Activated naive CD4-positive, alpha-beta T cell treated with anti-CD3 and anti-CD28 coated beads, Interleukin-2, amount 10 ng/mL, durations not matched to agents 7 days and 5 days (primary cell): ENCODE results near the gene RASAL2.

Source experiments
- CTCF ChIA-PET: fragments of 350-600 bp; sonication (Branson Sonifier 250); formaldehyde crosslinking; loops from one replicate; lab custom pipeline; 2021; ENCODE audit warnings: antibody characterized with exemption; lab: Charles Lee
- DNase-seq: peaks from one replicate; pipeline ENCODE4 v3.0.0-alpha.2; 2020
- H3K27ac Mint-ChIP-seq: one replicate; pipeline ENCODE4 v1.8.0; 2021; ENCODE audit warnings: mild to moderate bottlenecking, moderate library complexity, mixed read lengths
- H3K27me3 Mint-ChIP-seq: one replicate; pipeline ENCODE4 v1.8.0; 2021; ENCODE audit warnings: mild to moderate bottlenecking, mixed read lengths
- H3K36me3 Mint-ChIP-seq: one replicate; pipeline ENCODE4 v1.8.0; 2021; ENCODE audit warnings: mixed read lengths
- H3K4me1 Mint-ChIP-seq: one replicate; pipeline ENCODE4 v1.8.0; 2021; ENCODE audit warnings: mixed read lengths
- H3K4me3 Mint-ChIP-seq: one replicate; pipeline ENCODE4 v1.8.0; 2021; ENCODE audit warnings: mild to moderate bottlenecking, moderate library complexity, mixed read lengths
- H3K9me3 Mint-ChIP-seq: one replicate; pipeline ENCODE4 v1.8.0; 2021; ENCODE audit warnings: mixed read lengths

RASAL2 gene

DNA sequence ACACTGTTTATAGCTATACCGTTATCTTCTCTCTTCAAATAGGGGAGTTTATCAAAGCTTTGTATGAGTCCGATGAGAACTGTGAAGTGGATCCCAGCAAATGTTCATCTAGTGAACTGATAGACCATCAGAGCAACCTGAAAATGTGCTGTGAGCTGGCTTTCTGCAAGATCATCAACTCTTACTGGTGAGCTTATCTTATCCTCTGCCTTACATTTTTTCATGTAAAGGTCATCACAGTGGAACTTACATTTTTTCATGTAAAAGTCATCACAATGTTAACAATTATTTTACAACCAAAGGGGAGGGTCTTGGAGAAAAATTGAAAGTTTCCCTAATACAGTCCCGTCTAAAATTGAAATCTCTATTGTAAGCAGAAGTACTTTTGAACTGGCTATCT, 357.6 kb downstream of the RASAL2 start:
- Mint-ChIP-seq H3K4me1 (no peaks in the 10 kb centered on the region), H3K36me3 (no peaks in the 10 kb centered on the region), H3K9me3 (no peaks in the 10 kb centered on the region), H3K27ac (no peak overlapping the region), H3K4me3 (no peak overlapping the region), H3K27me3 (no peaks in the 10 kb centered on the region)
- DNase-seq: no peak
- CTCF ChIA-PET: no interaction called here

DNA sequence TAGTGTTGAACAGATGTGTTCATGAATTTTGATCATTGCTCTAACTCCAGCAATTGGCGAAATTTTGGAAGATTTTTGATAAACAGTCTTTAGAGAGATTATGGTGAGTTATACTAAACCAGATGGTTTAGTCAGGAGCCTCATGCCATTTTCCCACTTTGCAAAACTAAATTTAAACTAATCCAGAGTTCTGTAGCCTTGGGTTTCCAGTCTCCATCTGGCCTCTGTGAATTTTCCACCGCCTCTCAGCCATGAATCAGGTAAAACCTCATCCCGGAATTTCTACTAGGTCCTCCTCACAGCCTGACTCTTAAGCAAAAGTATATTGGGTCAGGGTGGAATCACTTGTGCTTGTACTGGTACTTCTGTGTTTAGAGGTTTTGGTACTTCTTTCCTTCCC, 358.1 kb downstream of the RASAL2 start:
- CTCF ChIA-PET: no interaction called here
- no peaks in the 10 kb centered on the region for H3K4me1 Mint-ChIP-seq
- no peak overlapping the region for H3K27ac Mint-ChIP-seq
- H3K27me3 Mint-ChIP-seq: no peaks in the 10 kb centered on the region
- DNase-seq: no peak
- H3K36me3 Mint-ChIP-seq: no peaks in the 10 kb centered on the region
- no peak overlapping the region for H3K4me3 Mint-ChIP-seq
- H3K9me3 Mint-ChIP-seq: no peaks in the 10 kb centered on the region

DNA sequence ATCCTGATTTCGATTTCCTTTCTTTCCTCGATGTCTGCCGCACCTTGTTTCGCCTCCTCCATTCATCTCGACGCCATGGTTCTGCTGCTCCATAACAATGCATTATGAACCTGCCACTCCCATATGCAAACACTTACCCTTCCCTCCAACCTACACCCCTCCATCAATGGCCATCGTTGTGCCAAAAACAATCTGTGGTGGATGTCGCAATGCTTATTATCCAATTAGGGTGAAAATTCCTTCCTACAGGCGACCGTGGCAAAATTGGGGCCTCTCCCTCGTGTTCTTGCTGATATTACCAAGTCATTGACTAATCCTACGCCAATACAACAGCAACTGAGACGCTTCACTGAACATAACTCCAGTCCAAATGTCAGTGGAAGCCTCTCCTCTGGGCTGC, 362.6 kb downstream of the RASAL2 start:
- DNase-seq: no peak
- Mint-ChIP-seq H3K4me3 (no peak overlapping the region), H3K9me3 (no peaks in the 10 kb centered on the region), H3K36me3 (no peaks in the 10 kb centered on the region), H3K27me3 (no peaks in the 10 kb centered on the region), H3K4me1 (no peaks in the 10 kb centered on the region), H3K27ac (no peak overlapping the region)
- CTCF ChIA-PET: no interaction called here

DNA sequence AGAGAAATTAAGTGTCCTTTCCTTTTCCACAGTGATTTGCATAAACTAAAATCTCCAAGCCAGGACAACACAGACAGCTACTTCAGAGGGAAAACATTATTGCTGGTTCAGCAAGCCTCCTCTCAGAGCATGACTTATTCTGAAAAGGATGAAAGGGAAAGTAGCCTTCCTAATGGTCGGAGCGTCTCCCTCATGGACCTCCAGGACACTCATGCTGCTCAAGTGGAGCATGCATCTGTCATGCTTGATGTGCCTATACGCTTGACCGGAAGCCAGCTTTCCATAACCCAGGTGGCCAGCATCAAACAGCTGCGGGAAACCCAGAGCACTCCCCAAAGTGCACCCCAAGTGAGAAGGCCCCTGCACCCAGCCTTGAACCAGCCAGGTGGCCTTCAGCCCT, 363.7 kb downstream of the RASAL2 start:
- Mint-ChIP-seq H3K27me3 (no peaks in the 10 kb centered on the region), H3K4me1 (no peaks in the 10 kb centered on the region), H3K27ac (no peak overlapping the region), H3K4me3 (no peak overlapping the region), H3K9me3 (no peaks in the 10 kb centered on the region), H3K36me3 (no peaks in the 10 kb centered on the region)
- CTCF ChIA-PET: no interaction called here
- DNase-seq: no peak

DNA sequence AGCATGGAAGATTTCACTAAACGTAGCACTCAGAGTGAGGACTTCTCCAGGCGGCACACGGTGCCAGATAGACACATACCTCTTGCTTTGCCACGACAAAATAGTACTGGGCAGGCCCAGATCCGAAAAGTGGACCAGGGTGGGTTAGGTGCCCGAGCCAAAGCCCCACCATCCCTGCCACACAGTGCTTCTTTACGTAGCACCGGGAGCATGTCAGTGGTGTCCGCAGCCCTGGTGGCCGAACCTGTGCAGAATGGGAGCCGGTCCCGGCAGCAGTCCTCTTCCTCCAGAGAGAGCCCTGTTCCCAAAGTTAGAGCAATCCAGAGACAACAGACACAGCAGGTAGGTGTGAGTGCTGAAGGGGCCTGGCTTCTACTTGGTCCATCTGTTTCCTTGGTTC, 364.3 kb downstream of the RASAL2 start:
- H3K4me1 Mint-ChIP-seq: no peaks in the 10 kb centered on the region
- H3K36me3 Mint-ChIP-seq: no peaks in the 10 kb centered on the region
- no peak overlapping the region for H3K4me3 Mint-ChIP-seq
- H3K27ac Mint-ChIP-seq: no peak overlapping the region
- DNase-seq: no peak
- H3K9me3 Mint-ChIP-seq: no peaks in the 10 kb centered on the region
- CTCF ChIA-PET: no interaction called here
- H3K27me3 Mint-ChIP-seq: no peaks in the 10 kb centered on the region

DNA sequence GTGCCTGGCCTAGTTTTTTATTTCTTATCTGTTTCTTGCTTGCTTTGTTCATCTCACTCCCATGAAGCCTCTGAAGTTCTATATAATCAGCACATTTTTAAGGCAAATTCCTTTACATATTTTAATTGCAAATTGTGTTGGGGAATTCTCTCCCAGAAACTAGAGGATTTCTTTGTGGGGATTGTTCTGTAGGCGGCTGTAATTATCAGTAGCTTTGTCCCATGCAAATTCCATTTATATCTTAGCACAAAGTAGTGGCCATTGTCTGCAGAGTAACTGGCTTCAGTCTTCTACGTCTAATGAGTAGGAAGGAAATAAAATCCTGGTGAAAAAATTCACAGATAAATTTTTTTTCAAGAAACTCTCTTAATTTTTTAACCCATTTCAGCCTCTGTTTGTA, 367.2 kb downstream of the RASAL2 start:
- CTCF ChIA-PET: no interaction called here
- Mint-ChIP-seq H3K4me3 (no peak overlapping the region), H3K9me3 (no peaks in the 10 kb centered on the region), H3K4me1 (no peaks in the 10 kb centered on the region), H3K27ac (no peak overlapping the region), H3K36me3 (no peaks in the 10 kb centered on the region), H3K27me3 (peaks cover 8% of the 10 kb centered on the region)
- DNase-seq: no peak

DNA sequence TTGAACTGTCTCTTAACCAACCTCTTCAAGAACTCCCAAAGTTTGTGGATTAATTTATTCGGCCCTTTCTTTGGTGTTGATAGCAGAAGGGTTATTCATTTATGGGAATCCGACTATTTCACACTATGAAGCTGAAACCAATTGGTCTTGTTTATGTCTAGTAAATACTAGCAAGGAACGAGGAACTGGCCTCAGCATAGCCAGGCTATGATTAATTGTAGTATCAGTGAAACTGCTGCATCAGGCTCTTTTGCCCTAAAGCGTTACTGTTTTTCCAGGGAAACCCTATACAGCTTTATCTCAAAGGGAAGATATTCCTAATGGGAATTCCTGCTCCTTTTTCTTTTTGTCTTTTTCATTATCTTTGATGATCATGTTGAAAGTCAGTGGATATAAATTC, 367.8 kb downstream of the RASAL2 start:
- CTCF ChIA-PET: no interaction called here
- Mint-ChIP-seq H3K36me3 (no peaks in the 10 kb centered on the region), H3K27ac (no peak overlapping the region), H3K9me3 (no peaks in the 10 kb centered on the region), H3K27me3 (peaks cover 8% of the 10 kb centered on the region), H3K4me3 (no peak overlapping the region), H3K4me1 (no peaks in the 10 kb centered on the region)
- DNase-seq: no peak

DNA sequence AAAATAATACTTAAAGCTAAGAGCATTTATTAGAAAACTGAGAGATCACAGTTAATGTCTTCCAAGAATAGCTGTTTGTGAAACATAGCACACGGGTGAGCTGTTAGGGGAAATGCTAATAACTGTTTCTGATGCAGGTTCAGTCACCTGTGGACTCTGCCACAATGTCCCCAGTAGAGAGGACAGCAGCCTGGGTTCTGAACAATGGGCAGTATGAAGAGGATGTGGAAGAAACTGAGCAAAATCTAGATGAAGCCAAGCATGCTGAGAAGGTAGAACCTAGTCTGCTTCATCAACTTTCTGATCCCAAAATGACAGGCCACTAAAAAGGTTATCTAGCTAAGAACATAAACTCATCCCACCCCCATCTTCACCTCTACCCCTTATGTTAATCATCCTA, 370.2 kb downstream of the RASAL2 start:
- CTCF ChIA-PET: no interaction called here
- peaks cover 8% of the 10 kb centered on the region for H3K27me3 Mint-ChIP-seq
- H3K9me3 Mint-ChIP-seq: no peaks in the 10 kb centered on the region
- H3K4me1 Mint-ChIP-seq: no peaks in the 10 kb centered on the region
- H3K36me3 Mint-ChIP-seq: no peaks in the 10 kb centered on the region
- DNase-seq: no peak
- H3K4me3 Mint-ChIP-seq: no peak overlapping the region
- no peak overlapping the region for H3K27ac Mint-ChIP-seq

DNA sequence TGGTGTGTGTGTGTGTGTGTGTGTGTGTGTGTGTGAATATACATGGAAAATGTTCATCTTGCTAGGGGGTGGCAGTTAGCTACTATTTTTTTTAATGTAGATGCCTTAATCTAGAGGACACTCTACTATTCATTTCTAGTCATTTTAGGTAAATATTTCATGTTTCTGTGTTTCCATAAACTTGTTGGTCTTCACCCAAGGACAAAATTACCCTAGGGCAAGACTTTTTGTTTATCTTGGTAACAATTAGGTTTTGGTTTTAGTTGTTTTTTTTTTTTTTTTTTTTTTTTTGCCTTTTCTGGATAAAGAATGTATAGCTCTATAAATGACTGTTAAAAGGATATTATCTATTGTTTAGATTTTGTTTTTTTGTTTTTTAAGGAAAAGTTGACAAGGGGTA, 370.7 kb downstream of the RASAL2 start:
- H3K9me3 Mint-ChIP-seq: no peaks in the 10 kb centered on the region
- no peaks in the 10 kb centered on the region for H3K4me1 Mint-ChIP-seq
- no peaks in the 10 kb centered on the region for H3K36me3 Mint-ChIP-seq
- H3K4me3 Mint-ChIP-seq: no peak overlapping the region
- peaks cover 8% of the 10 kb centered on the region for H3K27me3 Mint-ChIP-seq
- CTCF ChIA-PET: interaction anchor here (0.6 kb wide), 1 partner anchor 114 kb away, joined by 3 read pairs; no protein-coding TSS in a partner anchor
- H3K27ac Mint-ChIP-seq: no peak overlapping the region
- DNase-seq: no peak

DNA sequence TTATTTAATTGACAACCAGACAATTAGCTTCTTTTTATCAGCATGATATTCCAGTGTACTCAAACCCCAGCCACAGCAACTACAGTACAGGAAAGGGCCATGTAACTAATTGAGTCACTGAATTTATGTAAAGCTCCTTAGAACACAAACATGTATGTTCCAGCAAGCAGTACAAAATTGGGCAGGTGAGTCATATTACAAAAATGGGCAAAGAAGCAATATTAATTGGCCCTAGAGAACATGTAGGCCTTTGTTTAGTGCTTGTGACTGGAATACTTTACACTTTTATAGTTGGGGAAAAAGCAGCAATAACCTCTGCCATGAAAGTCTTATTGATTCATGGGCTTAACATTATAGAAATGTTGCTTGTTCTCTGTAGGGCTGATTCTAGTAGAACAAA, 371.1 kb downstream of the RASAL2 start:
- no peaks in the 10 kb centered on the region for H3K36me3 Mint-ChIP-seq
- H3K27me3 Mint-ChIP-seq: peaks cover 8% of the 10 kb centered on the region
- no peak overlapping the region for H3K27ac Mint-ChIP-seq
- H3K9me3 Mint-ChIP-seq: no peaks in the 10 kb centered on the region
- H3K4me1 Mint-ChIP-seq: no peaks in the 10 kb centered on the region
- H3K4me3 Mint-ChIP-seq: no peak overlapping the region
- CTCF ChIA-PET: interaction anchor here (0.6 kb wide), 1 partner anchor 115 kb away, joined by 3 read pairs; no protein-coding TSS in a partner anchor
- DNase-seq: no peak

DNA sequence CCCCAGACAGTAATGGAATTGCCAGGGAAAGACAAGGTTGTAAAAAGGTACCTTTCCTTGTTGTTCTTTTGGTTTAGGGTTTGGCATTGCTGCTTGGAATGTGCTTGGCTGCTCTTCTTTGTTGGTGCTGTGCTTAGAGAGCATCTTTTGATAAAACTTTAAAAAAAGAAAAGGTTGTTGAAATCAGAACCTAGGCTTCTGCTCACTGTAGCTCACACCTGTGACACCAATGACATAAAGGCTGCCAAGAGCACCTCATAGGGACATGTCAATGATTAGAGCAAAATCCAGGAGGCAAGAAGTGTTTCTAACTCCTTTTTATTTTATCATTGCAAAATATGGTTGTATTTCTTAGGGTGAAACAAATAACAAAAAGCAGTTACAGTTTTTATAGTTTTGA, 373.9 kb downstream of the RASAL2 start:
- no peak for DNase-seq
- Mint-ChIP-seq H3K4me1 (no peaks in the 10 kb centered on the region), H3K36me3 (no peaks in the 10 kb centered on the region), H3K4me3 (no peak overlapping the region), H3K27me3 (peaks cover 11% of the 10 kb centered on the region), H3K9me3 (no peaks in the 10 kb centered on the region), H3K27ac (no peak overlapping the region)
- CTCF ChIA-PET: no interaction called here

DNA sequence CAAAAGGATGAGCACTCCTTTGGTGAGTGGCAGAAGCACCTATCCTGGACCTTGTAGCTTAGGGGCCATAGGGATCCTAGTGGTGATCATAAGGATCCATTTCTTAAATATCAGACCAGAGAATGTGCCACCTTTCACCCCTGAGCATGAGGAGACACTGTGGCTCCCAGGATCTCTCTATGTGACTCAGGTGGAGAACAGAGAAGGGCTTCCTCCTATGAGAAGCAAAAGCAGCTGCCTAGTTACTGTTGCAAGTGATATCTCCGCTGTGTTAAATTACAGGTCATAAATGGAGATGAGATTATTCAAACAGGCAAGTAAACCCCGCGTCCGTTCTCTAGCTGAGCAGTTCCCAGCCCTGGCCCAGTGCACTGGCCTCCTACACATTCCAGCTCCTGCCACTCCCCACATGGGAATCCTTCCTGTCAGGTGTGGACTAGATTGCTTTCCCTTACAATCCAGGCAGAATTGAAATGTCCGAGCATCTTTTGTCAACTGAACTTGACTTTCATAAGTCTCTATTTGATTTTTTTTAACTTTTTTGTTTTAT, 376.6 kb downstream of the RASAL2 start:
- no peaks in the 10 kb centered on the region for H3K4me1 Mint-ChIP-seq
- peaks cover 7% of the 10 kb centered on the region for H3K27me3 Mint-ChIP-seq
- H3K4me3 Mint-ChIP-seq: no peak overlapping the region
- no peak overlapping the region for H3K27ac Mint-ChIP-seq
- H3K9me3 Mint-ChIP-seq: no peaks in the 10 kb centered on the region
- no peak for DNase-seq
- H3K36me3 Mint-ChIP-seq: no peaks in the 10 kb centered on the region
- CTCF ChIA-PET: no interaction called here

DNA sequence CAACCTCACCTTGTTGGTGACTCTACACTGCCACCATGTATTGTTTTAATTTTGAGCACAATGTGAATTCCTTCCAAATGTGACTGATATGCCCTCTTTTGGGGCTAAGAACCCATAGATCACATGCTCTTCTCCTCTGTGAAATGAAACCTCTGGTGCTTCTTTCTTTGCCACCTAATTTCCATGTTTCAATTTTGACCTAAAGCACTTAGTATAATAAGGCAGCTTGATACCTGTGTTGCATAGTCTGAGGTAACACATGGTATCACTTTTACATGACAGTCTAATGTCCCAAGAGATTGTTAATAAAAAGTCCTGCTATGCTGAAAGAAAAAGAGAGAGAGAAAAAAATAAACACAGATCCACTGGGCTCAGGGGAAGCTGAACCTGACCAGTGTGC, 378.6 kb downstream of the RASAL2 start:
- Mint-ChIP-seq H3K27me3 (peaks cover 3% of the 10 kb centered on the region), H3K27ac (no peak overlapping the region), H3K4me1 (no peaks in the 10 kb centered on the region), H3K36me3 (no peaks in the 10 kb centered on the region), H3K9me3 (no peaks in the 10 kb centered on the region), H3K4me3 (no peak overlapping the region)
- CTCF ChIA-PET: interaction anchor here (0.7 kb wide), 1 partner anchor 51 kb away, joined by 3 read pairs; no protein-coding TSS in a partner anchor
- DNase-seq: no peak

DNA sequence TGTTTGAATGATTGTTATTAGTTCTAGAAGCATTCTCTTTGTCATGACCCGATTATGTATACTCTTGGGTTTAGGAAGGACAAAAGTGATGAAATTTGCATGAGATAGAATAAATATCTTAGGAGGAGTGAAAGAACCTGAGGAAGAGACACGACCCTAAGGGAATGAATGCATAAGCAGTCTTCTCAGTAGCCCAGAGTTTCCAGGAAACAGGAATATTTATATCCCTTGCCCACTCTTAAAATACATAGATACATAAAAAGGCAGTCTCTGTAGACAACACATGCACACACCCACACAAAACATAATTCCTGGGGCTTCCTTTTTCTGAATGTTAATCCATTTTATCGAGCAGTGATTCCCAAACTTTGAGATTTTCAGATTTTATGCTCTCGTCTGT, 383.5 kb downstream of the RASAL2 start:
- DNase-seq: no peak
- CTCF ChIA-PET: no interaction called here

DNA sequence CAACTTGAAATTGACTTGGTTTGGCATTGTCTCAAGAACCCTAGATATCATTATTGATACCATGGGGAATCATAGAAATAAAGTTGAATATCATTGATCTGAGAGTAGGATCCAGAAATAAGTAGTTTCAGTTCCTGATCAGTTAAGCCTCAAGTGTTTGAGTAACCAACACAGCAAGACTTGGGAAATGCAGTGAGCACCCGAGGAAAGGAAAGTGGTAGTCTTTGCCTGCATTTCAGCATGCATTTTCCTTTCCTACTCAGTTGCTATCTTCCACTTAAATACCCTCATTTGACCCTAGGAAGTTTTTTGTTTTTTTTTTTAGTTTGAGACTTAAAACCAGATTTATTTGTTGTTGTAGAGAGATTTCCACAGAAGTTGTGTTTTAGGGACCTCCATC, 383.9 kb downstream of the RASAL2 start:
- no peak for DNase-seq
- H3K36me3 Mint-ChIP-seq: no peaks in the 10 kb centered on the region
- H3K9me3 Mint-ChIP-seq: no peaks in the 10 kb centered on the region
- H3K27me3 Mint-ChIP-seq: no peaks in the 10 kb centered on the region
- no peak overlapping the region for H3K27ac Mint-ChIP-seq
- no peaks in the 10 kb centered on the region for H3K4me1 Mint-ChIP-seq
- CTCF ChIA-PET: no interaction called here
- no peak overlapping the region for H3K4me3 Mint-ChIP-seq

More for the DNA sequence above, 383.5 kb downstream of the RASAL2 start:
- Mint-ChIP-seq H3K36me3 (no peaks in the 10 kb centered on the region), H3K27ac (no peak overlapping the region), H3K4me1 (no peaks in the 10 kb centered on the region), H3K9me3 (no peaks in the 10 kb centered on the region), H3K27me3 (no peaks in the 10 kb centered on the region), H3K4me3 (no peak overlapping the region)
